AG10803 (cell line): ENCODE measurements around the gene CDH23.

Experiments
- DNase-seq: peaks from one replicate; pipeline ENCODE4 v3.0.0; 2010; ENCODE audit warnings: low read depth
- H3K4me3 ChIP-seq: 2 replicates; pipeline ENCODE4 v1.5.1; 2011; ENCODE audit warnings: mild to moderate bottlenecking, low read length, control low read depth
- TF ChIP-seq, protein P1 (sequence below): conservative IDR thresholded peaks from 2 replicates; pipeline ENCODE4 v1.5.1; 2011; ENCODE audit warnings: mild to moderate bottlenecking, low read length, control low read depth, inconsistent platforms

CDH23 gene

DNA sequence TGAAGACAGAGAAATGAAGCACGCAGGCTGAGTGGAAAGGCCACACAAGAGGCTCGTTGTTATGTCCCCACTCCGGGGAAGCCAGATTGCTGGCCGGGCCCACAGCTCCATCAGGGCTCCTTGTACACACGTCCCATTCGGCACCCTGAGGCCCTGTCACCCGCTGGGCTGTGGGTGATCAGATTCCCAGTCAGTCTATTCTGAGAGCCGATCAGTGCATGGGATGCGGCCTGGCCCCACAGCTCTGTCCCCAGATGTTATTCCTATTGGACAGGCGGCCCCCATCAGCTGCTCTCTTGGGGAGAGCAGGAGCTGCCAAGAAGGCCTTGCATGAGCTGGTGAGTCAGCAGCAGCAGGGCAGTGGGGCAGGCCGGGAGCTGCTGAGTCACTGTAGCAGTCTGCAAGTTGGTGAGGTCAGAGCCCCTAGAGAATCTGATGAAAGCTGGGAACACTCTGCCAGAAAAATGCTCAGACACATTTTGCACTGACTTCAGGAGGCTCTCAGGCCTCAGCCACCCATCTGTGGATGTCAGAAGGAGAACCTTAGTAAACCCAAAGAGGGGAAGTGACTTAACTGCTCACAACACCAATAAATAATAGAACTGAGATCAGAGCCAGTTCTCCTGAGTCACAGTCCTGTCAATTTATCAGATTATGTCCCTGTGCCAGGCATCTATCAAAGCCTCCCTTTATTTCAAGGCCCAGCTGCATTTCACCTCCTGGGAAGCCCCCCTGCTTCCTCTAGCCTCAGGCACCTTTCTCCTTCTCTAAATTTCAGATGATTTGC lies 463.7 kb downstream of the CDH23 start:
- no peak overlapping the region for H3K4me3 ChIP-seq
- TF ChIP-seq, protein P1, sequence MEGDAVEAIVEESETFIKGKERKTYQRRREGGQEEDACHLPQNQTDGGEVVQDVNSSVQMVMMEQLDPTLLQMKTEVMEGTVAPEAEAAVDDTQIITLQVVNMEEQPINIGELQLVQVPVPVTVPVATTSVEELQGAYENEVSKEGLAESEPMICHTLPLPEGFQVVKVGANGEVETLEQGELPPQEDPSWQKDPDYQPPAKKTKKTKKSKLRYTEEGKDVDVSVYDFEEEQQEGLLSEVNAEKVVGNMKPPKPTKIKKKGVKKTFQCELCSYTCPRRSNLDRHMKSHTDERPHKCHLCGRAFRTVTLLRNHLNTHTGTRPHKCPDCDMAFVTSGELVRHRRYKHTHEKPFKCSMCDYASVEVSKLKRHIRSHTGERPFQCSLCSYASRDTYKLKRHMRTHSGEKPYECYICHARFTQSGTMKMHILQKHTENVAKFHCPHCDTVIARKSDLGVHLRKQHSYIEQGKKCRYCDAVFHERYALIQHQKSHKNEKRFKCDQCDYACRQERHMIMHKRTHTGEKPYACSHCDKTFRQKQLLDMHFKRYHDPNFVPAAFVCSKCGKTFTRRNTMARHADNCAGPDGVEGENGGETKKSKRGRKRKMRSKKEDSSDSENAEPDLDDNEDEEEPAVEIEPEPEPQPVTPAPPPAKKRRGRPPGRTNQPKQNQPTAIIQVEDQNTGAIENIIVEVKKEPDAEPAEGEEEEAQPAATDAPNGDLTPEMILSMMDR, result no peak
- DNase-seq, result peak; percentile 100

DNA sequence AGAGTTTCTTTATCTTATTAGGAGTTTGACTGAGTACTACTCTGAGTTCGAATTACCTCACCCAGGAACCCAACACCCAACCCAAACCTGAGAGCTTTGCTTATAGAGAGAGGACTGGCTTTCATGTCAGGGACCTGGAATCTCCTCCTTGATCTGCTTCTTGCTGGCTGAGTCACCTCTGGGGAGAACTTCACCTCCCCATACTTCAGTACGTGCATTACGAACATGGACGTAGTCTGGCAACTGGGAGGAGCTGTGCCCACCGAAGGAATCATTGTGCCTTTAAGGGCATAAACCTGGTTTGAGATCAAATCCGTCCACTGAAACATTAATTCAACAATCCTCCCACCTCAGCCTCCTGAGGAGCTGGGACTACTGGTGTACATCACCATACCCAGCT lies 466.5 kb downstream of the CDH23 start:
- DNase-seq, result no peak
- no peak overlapping the region for H3K4me3 ChIP-seq
- TF ChIP-seq, protein P1, result no peak

GRCh38 chr10:71864911-71865361 lies 468.2 kb downstream of the CDH23 start:
- no peak overlapping the region for H3K4me3 ChIP-seq
- TF ChIP-seq, protein P1, result no peak
- DNase-seq, result peak; percentile 73
